ENCODE results near the gene FADS3.

DNA sequence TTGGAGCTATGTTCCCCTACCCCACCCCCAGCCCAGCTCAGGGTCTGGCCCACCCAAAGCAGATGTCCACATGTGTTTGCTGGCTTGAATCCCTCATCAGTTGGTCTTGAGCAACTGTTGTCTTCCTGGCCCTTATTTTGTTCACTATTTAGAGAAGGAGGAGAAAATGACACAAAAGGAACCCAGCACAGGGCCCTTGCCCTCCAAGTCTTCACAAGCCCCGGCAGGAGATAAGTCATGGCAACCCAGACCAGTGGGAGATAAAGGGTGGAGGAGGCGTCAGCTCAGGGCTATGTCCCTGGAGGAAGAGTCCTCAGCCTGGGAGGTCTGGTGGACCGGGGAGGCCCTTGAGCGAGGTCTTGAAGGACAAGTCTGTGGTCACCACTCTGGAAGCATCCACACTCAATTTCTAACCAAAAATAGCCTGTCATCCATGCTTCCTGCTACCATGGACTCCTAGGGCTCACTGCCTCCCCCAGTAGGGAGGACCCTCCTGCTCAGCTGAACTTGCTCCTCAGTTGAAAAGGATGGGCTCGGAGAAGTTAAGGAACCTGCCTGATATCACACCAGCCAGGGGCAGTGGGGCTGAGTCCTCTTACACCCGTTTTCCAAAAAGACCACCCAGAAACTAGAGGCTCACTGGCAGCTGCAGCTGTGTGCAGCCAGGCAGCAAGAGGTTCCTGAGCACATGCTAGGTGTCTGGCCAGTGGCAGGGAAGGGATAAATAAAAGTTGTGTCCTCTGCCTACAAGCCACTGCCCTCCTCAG is 27.8 kb upstream of the FADS3 start:
- TF ChIP-seq, protein P1, sequence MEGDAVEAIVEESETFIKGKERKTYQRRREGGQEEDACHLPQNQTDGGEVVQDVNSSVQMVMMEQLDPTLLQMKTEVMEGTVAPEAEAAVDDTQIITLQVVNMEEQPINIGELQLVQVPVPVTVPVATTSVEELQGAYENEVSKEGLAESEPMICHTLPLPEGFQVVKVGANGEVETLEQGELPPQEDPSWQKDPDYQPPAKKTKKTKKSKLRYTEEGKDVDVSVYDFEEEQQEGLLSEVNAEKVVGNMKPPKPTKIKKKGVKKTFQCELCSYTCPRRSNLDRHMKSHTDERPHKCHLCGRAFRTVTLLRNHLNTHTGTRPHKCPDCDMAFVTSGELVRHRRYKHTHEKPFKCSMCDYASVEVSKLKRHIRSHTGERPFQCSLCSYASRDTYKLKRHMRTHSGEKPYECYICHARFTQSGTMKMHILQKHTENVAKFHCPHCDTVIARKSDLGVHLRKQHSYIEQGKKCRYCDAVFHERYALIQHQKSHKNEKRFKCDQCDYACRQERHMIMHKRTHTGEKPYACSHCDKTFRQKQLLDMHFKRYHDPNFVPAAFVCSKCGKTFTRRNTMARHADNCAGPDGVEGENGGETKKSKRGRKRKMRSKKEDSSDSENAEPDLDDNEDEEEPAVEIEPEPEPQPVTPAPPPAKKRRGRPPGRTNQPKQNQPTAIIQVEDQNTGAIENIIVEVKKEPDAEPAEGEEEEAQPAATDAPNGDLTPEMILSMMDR (IDR thresholded peaks at IDR 0.05; ENCODE audit: low read length) = no peak
- TF ChIP-seq EZH2 (IDR thresholded peaks at IDR 0.05; ENCODE audit: borderline replicate concordance, low read length) = no peak
